ENCODE results near the gene SLC26A11.
"Not testable (repeated sequence)": the region's sequence is repeated elsewhere in the genome, so short reads cannot be mapped to it uniquely, and the experiment has no call there.

The SLC26A11 gene

DNA sequence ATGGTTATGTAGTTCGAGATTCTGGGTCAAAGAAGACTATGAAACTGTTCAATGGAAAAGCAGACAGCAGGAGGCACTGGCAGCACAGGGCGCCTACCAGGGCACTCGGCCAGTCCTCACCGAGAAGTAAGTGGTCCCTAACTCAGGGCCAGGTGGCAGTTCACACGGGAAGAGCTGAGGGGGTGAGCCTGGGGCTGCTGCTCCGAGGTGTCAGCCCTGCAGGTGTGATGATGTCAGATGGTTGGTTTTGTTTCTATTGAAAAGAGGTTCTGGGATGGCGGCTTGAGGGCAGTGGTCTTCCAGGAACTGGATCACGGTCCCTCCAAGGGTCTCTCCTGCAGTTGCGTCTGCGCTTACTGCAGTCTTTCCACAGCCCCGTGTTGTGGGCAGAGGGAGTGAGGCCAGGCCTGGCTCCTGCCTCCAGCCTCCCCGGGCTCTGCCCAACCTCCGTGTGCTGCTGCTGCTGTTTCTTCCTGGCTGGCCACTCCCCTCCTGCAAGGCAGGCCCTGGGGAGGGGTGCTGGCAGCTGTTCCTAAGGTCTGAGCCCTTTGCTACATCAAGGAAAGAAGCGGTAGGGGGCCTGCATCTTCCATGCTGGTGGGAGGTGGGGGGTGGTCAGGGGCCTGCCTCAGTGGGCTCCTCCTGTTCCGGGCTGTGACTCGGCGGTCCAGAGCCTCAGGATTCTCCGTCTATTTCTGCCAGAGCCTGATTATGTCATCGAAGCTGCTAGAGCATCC lies 63.1 kb downstream of the SLC26A11 start:
- DNase-seq (ENCODE audit: low spot score), result no peak

- DNase-seq (ENCODE audit: low spot score), result no peak
Observed at GRCh38 chr17:80284631-80285030, 64.4 kb downstream of the SLC26A11 start.

- DNase-seq (ENCODE audit: low spot score), result no peak
Observed at GRCh38 chr17:80285237-80285920, 65.2 kb downstream of the SLC26A11 start.

DNA sequence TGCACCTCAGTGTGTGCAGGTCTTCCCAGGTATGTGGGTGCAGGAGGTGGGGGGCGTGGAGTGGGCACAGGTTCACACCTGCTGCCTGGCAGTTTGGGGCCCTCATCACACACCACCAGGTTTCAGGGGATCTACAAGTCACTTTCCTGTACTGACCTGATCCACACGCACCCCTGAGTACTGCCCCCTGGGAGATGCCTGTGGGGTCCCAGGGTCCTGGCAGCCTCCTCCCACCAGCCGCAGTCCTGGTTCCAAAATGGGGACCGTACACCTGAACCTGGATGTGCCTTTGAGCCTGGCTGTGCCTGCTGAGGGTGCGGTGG lies 66.4 kb downstream of the SLC26A11 start:
- no peak for DNase-seq (ENCODE audit: low spot score)

- DNase-seq (ENCODE audit: low spot score), result no peak
Observed at GRCh38 chr17:80287038-80287437, 66.8 kb downstream of the SLC26A11 start.

DNA sequence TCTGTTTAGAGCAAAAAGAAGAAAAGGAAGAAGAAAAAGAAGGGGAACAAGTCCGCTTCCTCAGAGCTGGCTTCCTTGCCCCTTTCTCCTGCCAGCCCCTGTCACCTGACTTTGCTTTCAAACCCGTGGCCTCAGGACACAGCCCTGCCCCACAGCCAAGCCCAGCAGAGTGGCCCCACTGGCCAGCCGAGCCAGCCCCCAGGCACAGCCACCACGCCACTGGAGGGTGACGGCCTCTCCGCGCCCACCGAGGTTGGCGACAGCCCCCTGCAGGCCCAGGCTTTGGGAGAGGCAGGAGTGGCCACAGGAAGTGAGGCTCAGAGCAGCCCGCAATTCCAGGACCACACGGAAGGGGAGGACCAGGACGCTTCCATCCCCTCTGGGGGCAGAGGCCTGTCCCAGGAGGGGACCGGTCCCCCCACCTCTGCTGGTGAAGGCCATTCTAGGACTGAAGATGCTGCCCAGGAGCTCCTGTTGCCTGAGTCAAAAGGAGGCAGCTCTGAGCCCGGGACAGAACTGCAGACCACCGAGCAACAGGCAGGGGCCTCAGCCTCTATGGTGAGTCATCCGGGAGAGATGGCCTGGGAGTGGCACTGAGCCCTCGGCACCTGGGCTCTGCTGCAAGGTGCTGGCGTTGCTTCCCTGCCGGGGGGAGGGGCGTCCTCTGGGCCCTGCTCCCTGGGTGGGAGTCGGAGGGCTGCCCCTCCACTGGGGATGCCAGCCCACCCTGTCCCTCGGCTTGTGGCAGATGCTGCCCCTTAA lies 67.8 kb downstream of the SLC26A11 start:
- DNase-seq (ENCODE audit: low spot score), result no peak

DNA sequence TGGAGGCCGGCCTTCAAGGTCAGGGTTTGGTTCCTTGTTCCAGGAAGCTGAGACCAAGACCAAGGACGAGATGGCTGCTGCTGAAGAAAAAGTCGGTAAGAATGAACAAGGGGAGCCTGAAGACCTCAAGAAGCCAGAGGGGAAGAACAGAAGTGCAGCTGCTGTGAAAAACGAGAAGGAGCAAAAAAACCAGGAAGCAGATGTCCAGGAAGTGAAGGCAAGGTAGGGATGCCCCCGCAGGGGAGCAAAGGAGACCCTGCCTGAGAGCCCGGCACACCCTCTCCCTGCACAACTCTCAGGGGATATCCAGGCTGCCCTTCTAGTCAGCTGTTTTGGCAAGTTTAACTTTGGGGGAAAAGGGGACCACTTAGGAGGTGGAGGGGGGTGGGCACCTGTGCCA lies 69.4 kb downstream of the SLC26A11 start:
- DNase-seq (ENCODE audit: low spot score), result no peak

DNA sequence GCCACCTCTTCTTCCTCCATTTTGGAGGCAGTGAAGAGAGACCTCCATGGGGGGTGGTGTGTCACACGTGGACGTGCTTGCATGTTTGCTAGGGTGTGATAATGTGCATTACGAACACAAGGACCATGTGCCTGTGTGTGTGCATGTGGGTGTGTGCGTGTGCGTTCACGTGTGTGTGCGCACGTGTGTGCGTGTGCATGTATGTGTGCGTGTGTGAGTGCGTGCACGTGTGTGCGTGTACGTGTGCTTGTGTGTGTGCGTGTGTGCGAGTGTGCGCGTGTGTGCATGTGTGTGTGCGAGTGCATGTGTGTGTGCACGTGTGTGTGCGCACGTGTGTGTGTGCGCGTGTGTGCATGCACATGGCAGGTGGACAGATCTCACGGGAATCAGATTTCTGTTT lies 69.9 kb downstream of the SLC26A11 start:
- DNase-seq (ENCODE audit: low spot score), result no peak

DNA sequence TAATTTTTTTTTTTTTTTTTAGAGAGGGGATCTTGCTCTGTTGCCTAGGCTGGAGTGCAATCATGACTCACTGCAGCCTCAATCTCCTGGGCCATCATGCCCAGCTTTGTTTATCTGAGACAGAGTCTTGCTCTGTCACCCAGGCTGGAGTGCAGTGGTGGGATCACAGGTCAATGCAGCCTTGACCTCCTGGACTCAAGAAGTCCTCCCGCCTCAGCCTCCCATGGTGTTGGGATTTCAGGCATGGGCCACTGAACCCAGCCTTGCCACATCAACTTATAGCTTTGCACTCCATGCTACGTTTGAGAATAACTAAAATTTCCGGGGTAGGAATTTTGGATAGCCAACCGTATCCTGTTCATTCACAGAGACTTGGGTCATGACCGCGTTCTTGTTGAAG lies 71.0 kb downstream of the SLC26A11 start:
- DNase-seq (ENCODE audit: low spot score), result no peak

GRCh38 chr17:80291691-80292487 lies 71.7 kb downstream of the SLC26A11 start:
- no peak for DNase-seq (ENCODE audit: low spot score)

GRCh38 chr17:80292521-80292971 lies 72.3 kb downstream of the SLC26A11 start:
- no peak for DNase-seq (ENCODE audit: low spot score)

DNA sequence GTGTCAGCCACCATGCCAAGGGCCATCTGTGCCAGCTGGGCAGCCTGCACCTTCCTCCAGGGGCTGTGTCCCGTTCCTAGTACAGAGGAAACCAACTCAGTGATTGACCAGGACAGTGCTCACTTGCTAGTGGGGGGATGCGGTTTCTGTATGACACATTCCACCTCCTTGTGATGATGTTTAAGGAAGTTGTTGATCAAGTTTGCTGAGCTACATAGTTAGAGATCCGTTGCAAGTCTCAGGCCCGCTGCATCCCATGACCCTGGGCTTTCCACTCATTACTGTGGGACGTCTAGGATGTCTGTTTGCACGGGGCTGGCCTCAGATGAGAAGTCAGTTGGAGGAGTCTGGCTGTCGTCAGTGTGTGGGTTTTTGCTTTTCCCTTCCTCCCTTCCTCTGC lies 74.0 kb downstream of the SLC26A11 start:
- no peak for DNase-seq (ENCODE audit: low spot score)

DNA sequence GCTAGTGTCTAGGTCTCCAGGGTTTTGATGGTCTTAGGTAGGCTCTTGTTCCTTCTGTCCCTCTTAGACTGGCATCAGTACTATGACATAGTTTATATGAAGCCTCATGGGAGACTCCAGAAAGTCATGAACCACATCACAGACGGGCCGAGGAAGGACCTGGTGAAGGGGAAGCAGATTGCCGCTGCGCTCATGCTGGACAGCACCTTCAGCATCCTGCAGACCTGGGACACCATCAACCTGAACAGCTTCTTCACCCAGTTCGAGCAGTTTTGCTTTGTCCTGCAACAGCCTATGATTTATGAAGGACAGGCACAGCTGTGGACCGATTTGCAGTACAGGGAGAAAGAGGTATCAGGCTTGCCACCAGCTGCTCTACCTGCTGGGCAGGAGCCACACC lies 74.4 kb downstream of the SLC26A11 start:
- no peak for DNase-seq (ENCODE audit: low spot score)

DNA sequence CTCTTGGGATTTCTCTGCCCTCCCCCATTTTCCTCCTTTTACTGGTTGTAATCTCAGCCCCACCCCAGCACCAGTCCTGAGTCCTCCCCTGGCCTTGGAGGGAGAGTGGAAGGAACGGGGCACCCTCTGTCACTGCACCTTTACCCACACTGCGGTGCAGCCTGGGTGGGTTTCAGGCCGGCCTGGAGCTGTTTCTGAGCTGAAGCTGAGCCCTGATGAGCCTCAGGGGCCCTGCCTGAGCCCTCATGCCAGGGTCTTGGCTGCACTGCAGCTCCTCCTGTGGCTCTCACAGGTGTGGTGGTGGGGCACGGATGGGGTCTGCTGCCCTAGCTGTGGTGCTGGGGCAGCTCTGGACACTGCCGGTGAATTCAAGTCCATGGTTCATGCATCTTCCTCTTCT lies 74.9 kb downstream of the SLC26A11 start:
- no peak for DNase-seq (ENCODE audit: low spot score)

DNA sequence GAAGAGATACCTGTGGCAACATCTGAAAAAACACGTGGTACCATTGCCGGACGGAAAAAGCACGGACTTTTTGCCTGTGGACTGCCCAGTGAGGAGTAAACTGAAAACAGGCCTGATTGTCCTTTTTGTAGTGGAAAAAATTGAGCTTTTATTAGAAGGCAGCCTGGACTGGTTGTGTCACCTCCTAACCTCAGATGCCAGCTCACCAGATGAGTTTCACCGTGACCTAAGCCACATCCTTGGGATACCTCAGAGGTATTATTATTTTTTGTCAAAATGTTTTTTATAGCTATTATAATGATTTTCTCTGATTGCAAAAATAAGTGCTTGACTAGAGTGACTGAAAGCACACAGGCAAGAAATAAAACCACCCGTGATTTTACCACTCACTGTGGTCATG lies 75.3 kb downstream of the SLC26A11 start:
- DNase-seq (ENCODE audit: low spot score), result no peak

- DNase-seq (ENCODE audit: low spot score), result no peak
Observed at GRCh38 chr17:80296221-80296620, 76.0 kb downstream of the SLC26A11 start.

DNA sequence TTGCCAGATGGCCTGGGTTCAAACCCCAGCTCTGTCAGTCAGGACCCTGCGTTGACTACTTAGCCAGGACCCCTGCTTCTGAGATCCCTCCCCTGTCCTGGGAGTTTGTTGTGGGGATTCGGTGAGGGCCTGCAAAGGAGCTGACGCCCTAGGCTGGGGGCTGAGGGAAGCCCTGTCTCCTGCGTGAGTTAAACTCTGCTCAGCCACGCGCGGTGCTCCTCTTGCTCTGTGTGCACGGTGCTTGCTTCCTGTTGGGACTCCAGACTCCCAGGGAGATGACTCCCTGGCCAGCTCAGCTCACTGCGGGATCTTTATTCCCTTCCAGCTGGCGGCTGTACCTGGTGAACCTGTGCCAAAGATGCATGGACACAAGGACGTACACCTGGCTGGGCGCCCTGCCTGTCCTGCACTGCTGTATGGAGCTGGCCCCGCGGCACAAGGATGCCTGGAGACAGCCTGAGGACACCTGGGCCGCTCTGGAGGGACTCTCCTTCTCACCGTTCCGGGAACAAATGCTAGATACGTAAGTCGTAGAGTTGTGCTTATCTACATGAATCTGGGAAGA lies 77.9 kb downstream of the SLC26A11 start:
- DNase-seq (ENCODE audit: low spot score), result no peak

- DNase-seq (ENCODE audit: low spot score), result not testable (repeated sequence)
Observed at GRCh38 chr17:80299350-80300100, 79.3 kb downstream of the SLC26A11 start.

DNA sequence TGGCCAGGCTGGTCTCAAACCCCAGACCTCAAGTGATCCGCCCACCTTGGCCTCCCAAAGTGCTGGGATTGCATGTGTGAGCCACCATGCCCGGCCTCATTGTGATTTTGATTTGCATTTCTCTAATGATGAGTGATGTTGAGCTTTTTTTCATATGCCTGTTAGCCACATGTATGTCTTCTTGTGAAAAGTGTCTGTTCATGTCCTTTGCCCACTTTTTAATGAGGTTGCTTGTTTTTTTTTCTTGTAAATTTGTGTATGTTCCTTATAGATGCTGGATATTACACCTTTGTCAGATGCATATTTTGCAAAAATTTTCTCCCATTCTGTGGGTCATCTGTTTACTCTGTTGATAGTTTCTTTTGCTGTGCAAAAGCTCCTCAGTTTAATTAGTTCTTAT lies 80.5 kb downstream of the SLC26A11 start:
- not testable (repeated sequence) for DNase-seq (ENCODE audit: low spot score)

All from kidney capillary endothelial cell (primary cell).